ENCODE measurements around the gene TCF4.

DNA sequence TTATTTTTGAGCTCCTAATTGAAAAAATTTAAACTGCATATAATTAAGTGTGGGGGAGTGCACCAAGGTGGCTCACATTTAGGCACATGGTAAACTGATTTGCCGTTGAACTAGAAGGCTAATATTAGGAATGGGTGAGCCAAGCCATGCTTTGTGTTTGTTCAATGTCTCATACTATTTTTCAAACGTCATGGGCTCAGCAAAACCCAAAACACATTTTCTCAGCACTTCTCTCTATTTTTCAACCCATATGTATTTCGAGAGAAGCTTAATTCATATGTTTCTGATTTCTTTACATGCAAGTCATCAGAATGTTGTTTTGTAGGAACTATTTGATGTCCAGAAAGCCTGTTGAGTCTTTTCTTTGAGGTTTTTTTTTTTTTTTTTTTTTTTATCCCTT lies 291.2 kb downstream of the TCF4 start:
- TF ChIP-seq, protein P1, sequence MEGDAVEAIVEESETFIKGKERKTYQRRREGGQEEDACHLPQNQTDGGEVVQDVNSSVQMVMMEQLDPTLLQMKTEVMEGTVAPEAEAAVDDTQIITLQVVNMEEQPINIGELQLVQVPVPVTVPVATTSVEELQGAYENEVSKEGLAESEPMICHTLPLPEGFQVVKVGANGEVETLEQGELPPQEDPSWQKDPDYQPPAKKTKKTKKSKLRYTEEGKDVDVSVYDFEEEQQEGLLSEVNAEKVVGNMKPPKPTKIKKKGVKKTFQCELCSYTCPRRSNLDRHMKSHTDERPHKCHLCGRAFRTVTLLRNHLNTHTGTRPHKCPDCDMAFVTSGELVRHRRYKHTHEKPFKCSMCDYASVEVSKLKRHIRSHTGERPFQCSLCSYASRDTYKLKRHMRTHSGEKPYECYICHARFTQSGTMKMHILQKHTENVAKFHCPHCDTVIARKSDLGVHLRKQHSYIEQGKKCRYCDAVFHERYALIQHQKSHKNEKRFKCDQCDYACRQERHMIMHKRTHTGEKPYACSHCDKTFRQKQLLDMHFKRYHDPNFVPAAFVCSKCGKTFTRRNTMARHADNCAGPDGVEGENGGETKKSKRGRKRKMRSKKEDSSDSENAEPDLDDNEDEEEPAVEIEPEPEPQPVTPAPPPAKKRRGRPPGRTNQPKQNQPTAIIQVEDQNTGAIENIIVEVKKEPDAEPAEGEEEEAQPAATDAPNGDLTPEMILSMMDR (IDR thresholded peaks at IDR 0.05): no peak
- no peak for TF ChIP-seq POLR2A (IDR thresholded peaks at IDR 0.05)
